ENCODE data around the gene ADAM12.

ADAM12 gene

GRCh38 chr10:125999694-126000093 lies 388.6 kb downstream of the ADAM12 start:
- TF ChIP-seq RAD21 (IDR thresholded peaks at IDR 0.05; ENCODE audit: low read depth) (no peak), CEBPB (IDR thresholded peaks at IDR 0.05) (no peak), EP300 (IDR thresholded peaks at IDR 0.05; ENCODE audit: borderline replicate concordance) (no peak), CREB1 (IDR thresholded peaks at IDR 0.05; ENCODE audit: low read depth) (no peak)

DNA sequence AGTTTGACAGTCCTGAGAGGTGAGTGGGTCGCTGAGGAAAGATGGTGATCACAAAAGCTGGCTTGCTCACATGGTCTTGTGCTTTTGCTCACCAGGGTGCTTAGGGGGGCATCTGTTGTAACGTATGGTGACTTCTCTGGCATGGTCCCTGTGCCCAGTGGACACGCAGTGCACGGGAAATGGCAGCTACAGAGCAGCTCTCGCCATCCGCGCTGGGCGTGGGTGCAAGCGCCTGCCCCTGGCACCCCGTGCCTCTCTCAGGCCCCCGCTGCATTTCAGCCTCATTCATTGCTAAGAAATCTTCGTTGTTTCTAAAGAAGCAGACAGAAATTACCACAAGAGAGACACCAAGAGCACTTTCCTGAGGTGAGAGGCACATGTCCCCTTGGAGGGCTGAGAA lies 390.7 kb downstream of the ADAM12 start:
- TF ChIP-seq YY1 (IDR thresholded peaks at IDR 0.05; ENCODE audit: low read depth) (no peak), CEBPB (IDR thresholded peaks at IDR 0.05) (no peak), TAF1 (IDR thresholded peaks at IDR 0.05; ENCODE audit: low read depth) (no peak), ZBTB7A (IDR thresholded peaks at IDR 0.05; ENCODE audit: low read depth) (no peak), USF1 (IDR thresholded peaks at IDR 0.05) (no peak), CREB1 (IDR thresholded peaks at IDR 0.05; ENCODE audit: low read depth) (no peak), EP300 (IDR thresholded peaks at IDR 0.05; ENCODE audit: borderline replicate concordance) (no peak), TCF12 (IDR thresholded peaks at IDR 0.05; ENCODE audit: low read depth) (no peak), RAD21 (IDR thresholded peaks at IDR 0.05; ENCODE audit: low read depth) (no peak), NFIC (IDR thresholded peaks at IDR 0.05) (no peak)
- TF ChIP-seq, protein P1, sequence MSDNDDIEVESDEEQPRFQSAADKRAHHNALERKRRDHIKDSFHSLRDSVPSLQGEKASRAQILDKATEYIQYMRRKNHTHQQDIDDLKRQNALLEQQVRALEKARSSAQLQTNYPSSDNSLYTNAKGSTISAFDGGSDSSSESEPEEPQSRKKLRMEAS (IDR thresholded peaks at IDR 0.05), result no peak

- TF ChIP-seq EGR1 (IDR thresholded peaks at IDR 0.05) (no peak), TAF1 (IDR thresholded peaks at IDR 0.05; ENCODE audit: low read depth) (no peak), TEAD4 (IDR thresholded peaks at IDR 0.05) (no peak), CREB1 (IDR thresholded peaks at IDR 0.05; ENCODE audit: low read depth) (no peak), NFIC (IDR thresholded peaks at IDR 0.05) (no peak), EP300 (IDR thresholded peaks at IDR 0.05; ENCODE audit: borderline replicate concordance) (no peak), USF1 (IDR thresholded peaks at IDR 0.05) (no peak), TCF12 (IDR thresholded peaks at IDR 0.05; ENCODE audit: low read depth) (no peak), ZBTB7A (IDR thresholded peaks at IDR 0.05; ENCODE audit: low read depth) (no peak), RAD21 (IDR thresholded peaks at IDR 0.05; ENCODE audit: low read depth) (no peak), CEBPB (IDR thresholded peaks at IDR 0.05) (no peak), YY1 (IDR thresholded peaks at IDR 0.05; ENCODE audit: low read depth) (no peak), FOXM1 (IDR thresholded peaks at IDR 0.05; ENCODE audit: borderline replicate concordance, low read depth) (no peak)
- TF ChIP-seq, protein P1 (IDR thresholded peaks at IDR 0.05), result no peak
- TF ChIP-seq, protein P2, sequence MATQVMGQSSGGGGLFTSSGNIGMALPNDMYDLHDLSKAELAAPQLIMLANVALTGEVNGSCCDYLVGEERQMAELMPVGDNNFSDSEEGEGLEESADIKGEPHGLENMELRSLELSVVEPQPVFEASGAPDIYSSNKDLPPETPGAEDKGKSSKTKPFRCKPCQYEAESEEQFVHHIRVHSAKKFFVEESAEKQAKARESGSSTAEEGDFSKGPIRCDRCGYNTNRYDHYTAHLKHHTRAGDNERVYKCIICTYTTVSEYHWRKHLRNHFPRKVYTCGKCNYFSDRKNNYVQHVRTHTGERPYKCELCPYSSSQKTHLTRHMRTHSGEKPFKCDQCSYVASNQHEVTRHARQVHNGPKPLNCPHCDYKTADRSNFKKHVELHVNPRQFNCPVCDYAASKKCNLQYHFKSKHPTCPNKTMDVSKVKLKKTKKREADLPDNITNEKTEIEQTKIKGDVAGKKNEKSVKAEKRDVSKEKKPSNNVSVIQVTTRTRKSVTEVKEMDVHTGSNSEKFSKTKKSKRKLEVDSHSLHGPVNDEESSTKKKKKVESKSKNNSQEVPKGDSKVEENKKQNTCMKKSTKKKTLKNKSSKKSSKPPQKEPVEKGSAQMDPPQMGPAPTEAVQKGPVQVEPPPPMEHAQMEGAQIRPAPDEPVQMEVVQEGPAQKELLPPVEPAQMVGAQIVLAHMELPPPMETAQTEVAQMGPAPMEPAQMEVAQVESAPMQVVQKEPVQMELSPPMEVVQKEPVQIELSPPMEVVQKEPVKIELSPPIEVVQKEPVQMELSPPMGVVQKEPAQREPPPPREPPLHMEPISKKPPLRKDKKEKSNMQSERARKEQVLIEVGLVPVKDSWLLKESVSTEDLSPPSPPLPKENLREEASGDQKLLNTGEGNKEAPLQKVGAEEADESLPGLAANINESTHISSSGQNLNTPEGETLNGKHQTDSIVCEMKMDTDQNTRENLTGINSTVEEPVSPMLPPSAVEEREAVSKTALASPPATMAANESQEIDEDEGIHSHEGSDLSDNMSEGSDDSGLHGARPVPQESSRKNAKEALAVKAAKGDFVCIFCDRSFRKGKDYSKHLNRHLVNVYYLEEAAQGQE (IDR thresholded peaks at IDR 0.05; ENCODE audit: low read depth), result no peak
Observed at GRCh38 chr10:125995726-125996304, 392.5 kb downstream of the ADAM12 start.

DNA sequence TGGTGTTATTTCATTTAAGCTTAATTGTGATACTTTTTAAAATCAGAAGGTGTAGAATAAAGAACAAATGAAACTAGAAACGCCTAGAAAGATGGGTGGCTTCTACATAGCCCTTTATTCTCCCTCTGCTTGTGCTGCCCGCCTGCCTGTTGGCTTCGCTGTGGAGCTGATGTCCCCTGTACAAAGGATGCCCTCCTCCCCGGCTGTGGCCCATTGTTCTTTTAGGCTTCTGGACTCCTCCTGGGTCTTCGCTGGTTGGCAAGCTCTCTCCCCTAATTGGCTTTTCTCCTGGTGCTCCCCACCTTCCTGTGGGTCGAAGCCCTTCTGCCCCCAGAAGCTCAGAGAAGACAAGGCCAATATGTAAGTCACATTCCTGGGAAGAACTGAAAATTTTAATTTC lies 393.7 kb downstream of the ADAM12 start:
- TF ChIP-seq USF1 (IDR thresholded peaks at IDR 0.05) (no peak), CEBPB (IDR thresholded peaks at IDR 0.05) (no peak), EGR1 (IDR thresholded peaks at IDR 0.05) (no peak), FOXM1 (IDR thresholded peaks at IDR 0.05; ENCODE audit: borderline replicate concordance, low read depth) (no peak), TCF12 (IDR thresholded peaks at IDR 0.05; ENCODE audit: low read depth) (no peak), CREB1 (IDR thresholded peaks at IDR 0.05; ENCODE audit: low read depth) (no peak), YY1 (IDR thresholded peaks at IDR 0.05; ENCODE audit: low read depth) (no peak), TAF1 (IDR thresholded peaks at IDR 0.05; ENCODE audit: low read depth) (no peak), ZBTB7A (IDR thresholded peaks at IDR 0.05; ENCODE audit: low read depth) (no peak), EP300 (IDR thresholded peaks at IDR 0.05; ENCODE audit: borderline replicate concordance) (no peak), NFIC (IDR thresholded peaks at IDR 0.05) (no peak)
- TF ChIP-seq, protein P1 (IDR thresholded peaks at IDR 0.05), result no peak
- TF ChIP-seq, protein P2 (IDR thresholded peaks at IDR 0.05; ENCODE audit: low read depth), result no peak

DNA sequence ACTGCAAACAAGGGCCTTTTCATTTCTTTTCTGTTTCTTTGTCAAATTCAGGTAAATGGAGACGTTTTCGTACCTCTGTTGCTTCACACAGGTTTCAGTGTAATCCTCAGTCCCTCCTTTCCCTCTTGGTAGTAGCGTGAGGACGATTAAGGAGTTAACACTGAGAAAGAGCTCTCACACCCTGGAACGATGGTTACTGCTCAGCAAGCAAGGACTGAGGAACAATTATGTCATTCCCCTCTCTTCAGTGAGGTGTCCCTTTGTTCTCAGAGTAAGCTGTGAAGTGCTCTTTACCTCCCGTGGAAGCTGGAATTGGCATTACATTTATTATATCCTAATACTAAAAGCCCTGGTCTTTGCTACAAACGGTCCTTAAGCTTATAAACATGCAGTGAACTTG lies 396.0 kb downstream of the ADAM12 start:
- TF ChIP-seq CEBPB (IDR thresholded peaks at IDR 0.05), result no peak
- no peak for TF ChIP-seq EGR1 (IDR thresholded peaks at IDR 0.05)
- TF ChIP-seq, protein P1 (IDR thresholded peaks at IDR 0.05), result no peak
- TF ChIP-seq RAD21 (IDR thresholded peaks at IDR 0.05; ENCODE audit: low read depth), result no peak
